HG02852 (cell line): ENCODE measurements around the gene ZNHIT6.
"Not testable (repeated sequence)": the region's sequence is repeated elsewhere in the genome, so short reads cannot be mapped to it uniquely, and the experiment has no call there.

Source experiments
- ATAC-seq: cut with Tn5 transposase; IDR thresholded peaks from one replicate; pipeline ENCODE4 v1.9.1; 2021; ENCODE audit warnings: mild to moderate bottlenecking, moderate library complexity; ENCODE audit not compliant: unreplicated experiment

ZNHIT6 gene, protein sequence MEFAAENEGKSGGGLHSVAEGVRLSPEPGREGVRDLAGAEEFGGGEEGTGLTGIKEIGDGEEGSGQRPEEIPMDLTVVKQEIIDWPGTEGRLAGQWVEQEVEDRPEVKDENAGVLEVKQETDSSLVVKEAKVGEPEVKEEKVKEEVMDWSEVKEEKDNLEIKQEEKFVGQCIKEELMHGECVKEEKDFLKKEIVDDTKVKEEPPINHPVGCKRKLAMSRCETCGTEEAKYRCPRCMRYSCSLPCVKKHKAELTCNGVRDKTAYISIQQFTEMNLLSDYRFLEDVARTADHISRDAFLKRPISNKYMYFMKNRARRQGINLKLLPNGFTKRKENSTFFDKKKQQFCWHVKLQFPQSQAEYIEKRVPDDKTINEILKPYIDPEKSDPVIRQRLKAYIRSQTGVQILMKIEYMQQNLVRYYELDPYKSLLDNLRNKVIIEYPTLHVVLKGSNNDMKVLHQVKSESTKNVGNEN

DNA sequence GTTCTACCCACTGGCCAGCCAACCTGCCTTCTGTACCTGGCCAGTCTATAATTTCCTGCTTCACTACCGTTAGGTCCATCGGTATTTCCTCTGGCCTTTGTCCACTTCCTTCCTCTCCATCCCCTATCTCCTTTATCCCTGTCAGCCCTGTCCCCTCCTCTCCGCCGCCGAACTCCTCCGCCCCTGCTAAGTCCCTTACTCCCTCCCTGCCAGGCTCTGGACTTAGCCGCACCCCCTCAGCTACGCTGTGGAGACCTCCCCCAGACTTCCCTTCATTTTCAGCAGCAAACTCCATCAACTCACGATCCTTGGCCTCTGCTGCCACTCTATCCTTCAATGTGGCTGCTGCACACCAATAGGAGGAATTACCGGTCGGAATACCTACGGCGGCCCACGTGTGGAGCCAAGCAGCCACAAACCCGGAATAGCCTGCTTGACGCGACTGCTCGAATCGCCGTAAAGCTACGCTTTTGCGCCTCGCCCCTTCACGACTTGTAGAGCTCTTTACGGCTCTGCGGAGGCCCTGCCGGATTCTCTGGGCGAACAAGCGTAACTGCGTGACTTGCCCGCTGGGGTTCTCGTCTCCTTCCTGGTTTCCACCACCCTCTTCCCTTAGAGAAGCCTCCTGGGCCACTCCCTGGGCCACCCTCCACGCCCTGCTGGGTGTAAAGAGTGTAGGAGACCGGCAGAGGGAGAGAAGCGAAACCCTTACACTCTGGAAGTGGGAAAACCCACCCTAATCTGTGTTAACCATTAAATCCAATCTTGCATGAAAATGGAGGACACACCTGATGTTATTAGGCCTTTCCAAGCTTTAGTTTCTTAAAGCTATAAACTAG is at the start of gene ZNHIT6:
Gene ZNHIT6 (minus strand): TSS at position 444 of the 839 bp plus-strand sequence. CDS start 149 bp downstream, at position 295.
- peak; percentile 80 for ATAC-seq

GRCh38 chr1:85756864-85757263 is 48.6 kb upstream of the ZNHIT6 start:
- ATAC-seq: no peak

GRCh38 chr1:85748120-85748519 is 39.9 kb upstream of the ZNHIT6 start:
- no peak for ATAC-seq

DNA sequence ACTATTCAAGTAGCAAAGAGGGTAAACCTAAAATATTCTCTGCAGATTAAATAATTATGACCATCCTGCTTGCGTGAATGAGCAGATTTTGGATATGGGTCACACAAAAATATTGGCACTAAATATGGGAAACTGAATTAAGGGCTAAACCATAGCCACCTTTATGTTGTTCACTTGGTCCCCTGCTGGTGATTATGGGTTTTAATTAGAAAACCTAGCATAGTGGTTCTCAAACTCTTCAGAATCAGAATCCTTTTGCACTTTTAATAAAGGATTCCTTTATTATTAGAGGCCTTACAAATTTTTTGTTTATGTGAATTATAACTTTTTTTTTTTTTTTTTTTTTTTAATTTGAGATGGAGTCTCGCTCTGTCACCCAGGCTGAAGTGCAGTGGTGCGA is 38.5 kb upstream of the ZNHIT6 start:
- no peak for ATAC-seq

DNA sequence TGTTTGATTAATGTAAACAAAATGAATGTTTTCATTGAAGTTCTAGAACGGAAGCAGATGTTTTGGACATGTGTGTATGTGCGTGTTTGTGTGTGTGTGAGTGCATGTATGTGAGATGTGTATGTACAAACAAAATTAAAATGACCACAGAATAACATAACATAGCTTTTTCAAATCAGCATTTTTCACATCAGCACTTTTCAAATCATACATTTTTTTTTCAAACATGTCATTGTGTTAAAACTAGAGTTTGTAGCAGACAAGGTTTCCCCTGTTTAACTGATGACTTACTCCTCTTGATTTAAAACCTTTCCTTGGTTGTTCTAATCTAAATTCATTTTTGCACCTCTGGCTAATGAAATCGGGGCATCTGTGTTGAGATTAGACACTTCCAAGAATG is 35.6 kb upstream of the ZNHIT6 start:
- no peak for ATAC-seq

- ATAC-seq: no peak
Observed at GRCh38 chr1:85734931-85735330, 26.7 kb upstream of the ZNHIT6 start.

GRCh38 chr1:85718678-85719340 is 10.6 kb upstream of the ZNHIT6 start:
- no peak for ATAC-seq

- not testable (repeated sequence) for ATAC-seq
Observed at GRCh38 chr1:85714418-85715114, 6.3 kb upstream of the ZNHIT6 start.

DNA sequence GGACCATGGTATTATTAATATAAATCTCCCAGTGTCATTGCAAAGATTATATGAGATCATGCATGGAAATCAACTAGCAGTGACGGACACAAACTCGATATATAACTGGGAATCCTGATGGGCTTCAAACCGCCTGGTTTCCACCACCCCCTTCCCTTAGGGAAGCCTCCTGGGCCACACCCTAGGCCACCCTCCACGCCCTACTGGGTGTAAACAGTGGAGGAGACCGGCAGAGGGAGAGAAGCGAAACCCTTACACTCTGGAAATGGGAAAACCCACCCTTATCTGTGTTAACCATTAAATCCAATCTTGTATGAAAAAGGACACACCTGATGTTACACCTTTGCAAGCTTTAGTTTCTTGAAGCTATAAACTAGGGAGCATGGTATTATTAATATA is 595 bp upstream of the ZNHIT6 start:
- no peak for ATAC-seq

DNA sequence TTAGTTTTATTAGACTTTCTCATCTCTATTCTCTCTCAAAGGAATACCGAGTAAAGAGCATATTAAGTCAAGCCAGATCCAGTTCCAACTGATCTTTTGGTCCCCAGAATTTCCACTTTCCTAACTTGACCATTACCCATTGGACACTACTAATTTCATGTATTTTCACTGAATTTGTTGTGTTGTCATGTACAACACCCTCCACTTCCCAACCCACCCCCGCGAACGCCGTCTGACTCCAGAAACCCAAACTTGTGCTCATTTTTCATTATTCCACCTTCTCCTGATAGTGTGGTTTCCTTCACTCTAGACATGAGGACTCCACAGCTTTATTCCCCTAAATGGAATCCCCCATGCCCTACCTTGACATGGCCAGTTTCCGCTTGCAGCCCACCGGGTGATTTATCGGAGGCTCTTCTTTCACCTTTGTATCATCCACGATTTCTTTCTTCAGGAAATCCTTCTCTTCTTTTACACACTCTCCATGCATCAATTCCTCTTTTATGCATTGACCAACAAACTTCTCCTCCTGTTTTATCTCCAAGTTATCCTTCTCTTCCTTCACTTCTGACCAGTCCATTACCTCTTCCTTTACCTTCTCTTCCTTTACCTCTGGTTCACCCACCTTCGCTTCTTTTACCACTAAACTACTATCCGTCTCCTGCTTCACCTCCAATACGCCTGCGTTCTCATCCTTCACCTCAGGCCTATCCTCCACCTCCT is 805 bp downstream of the ZNHIT6 start:
- ATAC-seq: peak; percentile 33

GRCh38 chr1:85705940-85706339 is 2.3 kb downstream of the ZNHIT6 start:
- no peak for ATAC-seq

- ATAC-seq: no peak
Observed at GRCh38 chr1:85700422-85700821, 7.8 kb downstream of the ZNHIT6 start.

DNA sequence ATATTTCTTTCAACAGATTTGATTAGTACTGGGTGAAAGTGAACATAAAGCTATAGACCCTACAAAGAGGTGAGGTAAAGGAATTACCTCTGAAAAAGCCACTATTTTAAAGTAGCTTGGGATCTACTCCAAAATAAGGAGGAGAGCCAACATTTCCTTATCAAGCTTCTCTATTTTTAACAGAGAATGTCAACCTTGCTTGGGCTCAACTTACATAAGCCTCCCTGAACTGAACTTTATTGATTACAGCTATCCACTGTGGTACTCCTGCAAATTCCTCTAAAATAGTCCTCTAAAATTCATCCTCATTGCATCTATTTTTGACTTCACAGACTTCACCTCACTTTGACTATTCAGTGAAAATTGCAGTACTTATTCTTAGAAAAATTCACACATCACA is 10.3 kb downstream of the ZNHIT6 start:
- no peak for ATAC-seq

DNA sequence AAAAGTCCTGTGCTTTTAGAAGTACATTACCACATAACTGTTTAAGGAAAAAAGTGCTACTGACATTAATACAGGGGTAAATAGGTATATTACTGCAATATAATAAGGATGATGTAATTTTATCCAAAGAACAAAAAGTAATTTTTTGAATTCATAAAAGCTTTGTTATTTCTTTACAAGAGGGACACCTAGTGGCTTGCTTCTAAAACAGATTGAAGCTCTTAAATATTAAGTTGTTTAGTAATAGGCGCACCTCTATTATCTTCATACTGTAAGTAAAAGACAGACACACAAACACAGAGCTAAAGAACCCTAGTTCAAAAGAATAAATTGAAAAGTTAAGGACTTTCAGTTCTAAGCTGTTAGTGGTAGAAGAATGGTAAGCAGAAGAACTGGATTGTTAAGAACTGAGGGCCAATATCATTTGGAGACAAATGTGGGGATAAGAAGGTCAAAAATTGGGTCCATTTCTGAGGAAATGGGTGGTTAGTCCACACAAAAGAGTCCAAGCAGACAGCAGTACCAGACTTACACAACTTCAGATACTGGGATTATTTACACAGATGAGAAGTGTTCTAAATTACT is 15.4 kb downstream of the ZNHIT6 start:
- no peak for ATAC-seq

DNA sequence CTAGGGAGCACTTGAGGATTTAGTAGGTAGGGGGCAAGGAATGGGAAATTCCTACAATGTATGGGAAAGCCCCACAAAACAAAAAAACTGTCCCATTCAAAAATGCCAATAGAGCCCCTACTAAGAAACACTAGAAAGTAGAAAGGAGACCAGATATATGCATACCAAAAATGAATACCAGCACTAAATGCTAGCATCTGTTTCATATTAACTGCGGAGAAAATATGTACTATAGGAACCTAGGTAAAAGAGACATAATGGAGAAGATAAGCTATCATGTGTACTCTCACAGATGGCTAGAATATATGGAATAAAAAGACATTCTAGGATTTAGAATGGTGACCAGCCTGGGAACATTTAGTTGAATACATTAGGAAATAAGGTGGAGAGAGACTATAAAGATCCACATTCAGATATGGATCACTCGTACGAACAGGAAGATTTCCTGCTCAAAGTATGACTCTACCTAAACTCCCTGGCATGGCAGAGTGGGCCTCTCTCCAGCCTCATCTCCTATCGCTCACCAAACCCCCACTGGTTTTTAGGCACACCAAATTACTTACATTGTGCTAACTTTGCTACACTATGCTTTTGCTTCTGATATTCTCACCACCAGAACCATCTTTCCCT is 18.3 kb downstream of the ZNHIT6 start:
- ATAC-seq: no peak

DNA sequence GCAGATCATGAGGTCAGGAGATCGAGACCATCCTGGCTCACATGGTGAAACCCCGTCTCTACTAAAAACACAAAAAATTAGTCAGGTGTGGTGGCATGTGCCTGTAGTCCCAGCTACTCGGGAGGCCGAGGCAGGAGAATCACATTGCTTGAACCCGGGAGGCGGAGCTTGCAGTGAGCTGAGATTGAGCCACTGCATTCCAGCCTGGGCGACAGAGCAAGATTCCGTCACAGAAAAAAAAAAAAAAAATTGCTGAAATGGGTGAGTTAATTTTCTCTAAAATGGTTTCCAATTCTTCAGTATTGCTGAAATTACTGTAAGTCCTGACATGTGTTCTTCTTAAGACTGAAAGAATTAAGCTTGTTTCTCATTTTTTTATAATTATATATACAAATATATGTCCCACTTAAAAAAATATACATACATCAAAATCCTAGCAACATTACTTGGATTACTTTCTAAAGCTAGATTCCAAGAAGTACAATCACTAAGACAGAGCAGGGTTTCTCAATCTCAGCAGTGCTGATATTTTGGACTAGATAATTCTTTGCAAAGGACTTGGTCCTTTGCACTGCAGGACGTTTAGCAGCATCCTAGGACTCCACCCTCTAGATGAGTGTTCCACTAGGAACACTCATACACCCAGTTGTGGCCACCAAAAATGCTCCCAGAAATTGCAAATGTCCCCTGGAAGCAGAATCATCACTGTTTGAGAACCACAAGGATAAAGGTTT is 24.8 kb downstream of the ZNHIT6 start:
- no peak for ATAC-seq

GRCh38 chr1:85681087-85681486 is 27.1 kb downstream of the ZNHIT6 start:
- no peak for ATAC-seq

DNA sequence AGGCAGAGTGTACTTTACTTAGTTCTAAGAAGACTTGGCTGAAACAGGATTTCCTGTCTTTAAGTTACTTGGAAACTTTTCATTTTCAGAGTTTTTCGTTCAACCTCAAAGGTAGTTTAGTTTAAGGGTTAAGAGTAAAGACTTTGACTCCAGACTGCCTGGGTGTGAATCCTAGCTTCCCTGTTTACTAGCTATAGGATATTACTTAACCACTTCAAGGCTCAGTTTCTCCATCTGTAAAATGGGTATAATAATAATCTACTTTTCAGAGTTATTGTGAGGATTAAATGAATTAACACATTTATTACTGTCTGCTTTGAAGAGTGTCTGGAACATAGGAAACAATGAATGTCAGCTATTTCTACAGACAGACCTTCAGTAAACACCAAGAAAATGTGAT is 30.0 kb downstream of the ZNHIT6 start:
- ATAC-seq: no peak

GRCh38 chr1:85677656-85678055 is 30.6 kb downstream of the ZNHIT6 start:
- no peak for ATAC-seq
